HEK293 (cell line): ENCODE measurements around the gene C9orf152.

ENCODE experiments used
- CTCF ChIA-PET: fragments of 350-600 bp; formaldehyde crosslinking; extraction: SDS; loops from one replicate; lab custom pipeline; 2021; ENCODE audit warnings: antibody characterized with exemption; lab: Yijun Ruan, JAX
- POLR2A ChIA-PET: fragments of 300-600 bp; formaldehyde crosslinking; extraction: SDS; loops from one replicate; lab custom pipeline; 2020; ENCODE audit warnings: antibody characterized with exemption, inconsistent platforms; lab: Yijun Ruan, JAX
- H3K27ac ChIP-seq: fragments of 200-500 bp; sonication (Bioruptor generic); 2 replicates; pipeline ENCODE4 v1.5.1; 2014; ENCODE audit warnings: low read depth, low read length, control low read depth, inconsistent platforms; ENCODE audit errors: extremely low read depth
- H3K36me3 ChIP-seq, 2 experiments: fragments of 200-500 bp in 1 of 2; sonication (Bioruptor generic) in 1 of 2; 1 replicate in 1 of 2; 2 replicates in 1 of 2; pipeline ENCODE4 v1.5.1; 2014 to 2017; ENCODE audit warnings: inconsistent platforms in 2 of 2, low read length in 2 of 2; ENCODE audit not compliant: control insufficient read depth in 2 of 2, insufficient read depth in 1 of 2
- H3K4me1 ChIP-seq: fragments of 200-500 bp; sonication (Bioruptor generic); 2 replicates; pipeline ENCODE4 v1.5.1; 2014; ENCODE audit warnings: mild to moderate bottlenecking, low read length, inconsistent platforms; ENCODE audit not compliant: control insufficient read depth, insufficient read depth
- H3K4me3 ChIP-seq: 2 replicates; pipeline ENCODE4 v1.5.1; 2011; ENCODE audit warnings: low read depth, mild to moderate bottlenecking, control low read depth, low read length, moderate library complexity
- H3K9me3 ChIP-seq: fragments of 200-500 bp; sonication (Bioruptor generic); 2 replicates; pipeline ENCODE4 v1.5.1; 2014; ENCODE audit warnings: low read depth, low read length, inconsistent platforms; ENCODE audit not compliant: control insufficient read depth, insufficient read depth
- GLIS2 ChIP-seq: fragments of 450-650 bp; formaldehyde crosslinking; IDR thresholded peaks from 2 replicates; pipeline ENCODE4 v1.5.1; 2016; ENCODE audit warnings: missing biosample characterization, missing genetic modification characterization
- HOXC10 ChIP-seq: sonication (generic); formaldehyde crosslinking; IDR thresholded peaks from 2 replicates; pipeline ENCODE4 v1.8.1; 2023; ENCODE audit warnings: mild to moderate bottlenecking, missing genetic modification reagents
- IKZF3 ChIP-seq: fragments of 450-650 bp; IDR thresholded peaks from 2 replicates; pipeline ENCODE4 v1.5.0; 2018; ENCODE audit warnings: missing biosample characterization, mild to moderate bottlenecking, missing genetic modification characterization, moderate library complexity
- KLF10 ChIP-seq: fragments of 450-650 bp; IDR thresholded peaks from 2 replicates; pipeline ENCODE4 v1.5.1; 2018; ENCODE audit warnings: missing biosample characterization, mild to moderate bottlenecking, missing genetic modification characterization
- KLF16 ChIP-seq: fragments of 450-650 bp; formaldehyde crosslinking; IDR thresholded peaks from 2 replicates; pipeline ENCODE4 v1.5.1; 2017; ENCODE audit warnings: missing biosample characterization, missing genetic modification characterization
- KLF17 ChIP-seq: fragments of 450-650 bp; formaldehyde crosslinking; IDR thresholded peaks from 2 replicates; pipeline ENCODE4 v1.5.1; 2016; ENCODE audit warnings: missing biosample characterization, missing genetic modification characterization
- KLF7 ChIP-seq: fragments of 450-650 bp; formaldehyde crosslinking; IDR thresholded peaks from 2 replicates; pipeline ENCODE4 v1.5.1; 2016; ENCODE audit warnings: missing biosample characterization, missing genetic modification characterization, borderline replicate concordance
- KLF8 ChIP-seq: fragments of 450-650 bp; formaldehyde crosslinking; IDR thresholded peaks from 2 replicates; pipeline ENCODE4 v1.5.1; 2016; ENCODE audit warnings: missing biosample characterization, missing genetic modification characterization
- KLF9 ChIP-seq: fragments of 450-650 bp; formaldehyde crosslinking; IDR thresholded peaks from 2 replicates; pipeline ENCODE4 v1.5.1; 2016; ENCODE audit warnings: missing biosample characterization, missing genetic modification characterization, low read depth
- MEIS1 ChIP-seq: sonication (generic); formaldehyde crosslinking; IDR thresholded peaks from 2 replicates; pipeline ENCODE4 v1.8.1; 2022; ENCODE audit warnings: missing genetic modification reagents, mild to moderate bottlenecking, borderline replicate concordance
- SP2 ChIP-seq: fragments of 450-650 bp; formaldehyde crosslinking; IDR thresholded peaks from 2 replicates; pipeline ENCODE4 v1.5.1; 2016; ENCODE audit warnings: missing biosample characterization, missing genetic modification characterization
- ZBTB17 ChIP-seq: fragments of 450-650 bp; formaldehyde crosslinking; IDR thresholded peaks from 2 replicates; pipeline ENCODE4 v1.5.1; 2016; ENCODE audit warnings: missing biosample characterization, missing genetic modification characterization
- ZBTB20 ChIP-seq: fragments of 450-650 bp; formaldehyde crosslinking; IDR thresholded peaks from 2 replicates; pipeline ENCODE4 v1.5.1; 2016; ENCODE audit warnings: missing biosample characterization, missing genetic modification characterization
- ZBTB8A ChIP-seq: fragments of 450-650 bp; formaldehyde crosslinking; IDR thresholded peaks from 2 replicates; pipeline ENCODE4 v1.5.1; 2016; ENCODE audit warnings: missing biosample characterization, missing genetic modification characterization
- ZIC2 ChIP-seq: fragments of 450-650 bp; formaldehyde crosslinking; IDR thresholded peaks from 2 replicates; pipeline ENCODE4 v1.5.1; 2016; ENCODE audit warnings: missing biosample characterization, missing genetic modification characterization
- ZNF114 ChIP-seq: fragments of 450-650 bp; formaldehyde crosslinking; IDR thresholded peaks from 2 replicates; pipeline ENCODE4 v1.5.0; 2017; ENCODE audit warnings: missing biosample characterization, missing genetic modification characterization
- ZNF202 ChIP-seq: fragments of 450-650 bp; formaldehyde crosslinking; IDR thresholded peaks from 2 replicates; pipeline ENCODE4 v1.5.1; 2016; ENCODE audit warnings: missing biosample characterization, missing genetic modification characterization, borderline replicate concordance
- ZNF335 ChIP-seq: fragments of 450-650 bp; formaldehyde crosslinking; conservative IDR thresholded peaks from 2 replicates; pipeline ENCODE4 v1.5.1; 2016; ENCODE audit warnings: missing biosample characterization, missing genetic modification characterization
- ZNF426 ChIP-seq: fragments of 450-650 bp; formaldehyde crosslinking; IDR thresholded peaks from 2 replicates; pipeline ENCODE4 v1.5.1; 2017; ENCODE audit warnings: missing biosample characterization, missing genetic modification characterization, mild to moderate bottlenecking, inconsistent platforms, moderate library complexity
- ZNF48 ChIP-seq: fragments of 450-650 bp; formaldehyde crosslinking; IDR thresholded peaks from 2 replicates; pipeline ENCODE4 v1.5.1; 2016; ENCODE audit warnings: missing biosample characterization, missing genetic modification characterization
- ZNF600 ChIP-seq: fragments of 450-650 bp; formaldehyde crosslinking; IDR thresholded peaks from 2 replicates; pipeline ENCODE4 v1.5.1; 2016; ENCODE audit warnings: missing biosample characterization, missing genetic modification characterization
- ZNF621 ChIP-seq: fragments of 450-650 bp; formaldehyde crosslinking; IDR thresholded peaks from 2 replicates; pipeline ENCODE4 v1.5.1; 2017; ENCODE audit warnings: missing biosample characterization, missing genetic modification characterization
- ZNF660 ChIP-seq: fragments of 450-650 bp; IDR thresholded peaks from 2 replicates; pipeline ENCODE4 v1.5.1; 2018; ENCODE audit warnings: missing biosample characterization, mild to moderate bottlenecking, missing genetic modification characterization
- ZNF76 ChIP-seq: fragments of 450-650 bp; formaldehyde crosslinking; IDR thresholded peaks from 2 replicates; pipeline ENCODE4; 2016; ENCODE audit warnings: low read depth, missing biosample characterization, missing genetic modification characterization, borderline replicate concordance
- ZNF776 ChIP-seq: fragments of 450-650 bp; formaldehyde crosslinking; IDR thresholded peaks from 2 replicates; pipeline ENCODE4 v1.5.0; 2017; ENCODE audit warnings: missing biosample characterization, missing genetic modification characterization, borderline replicate concordance
- ZNF785 ChIP-seq: fragments of 450-650 bp; formaldehyde crosslinking; IDR thresholded peaks from 2 replicates; pipeline ENCODE4 v1.5.1; 2016; ENCODE audit warnings: missing biosample characterization, missing genetic modification characterization
- TF ChIP-seq, protein P1 (sequence below): fragments of 450-650 bp; formaldehyde crosslinking; optimal IDR thresholded peaks from 2 replicates; pipeline ENCODE3; 2016; ENCODE audit warnings: missing biosample characterization, mild to moderate bottlenecking, missing genetic modification characterization
- TF ChIP-seq, protein P2 (sequence below): fragments of 450-650 bp; formaldehyde crosslinking; IDR thresholded peaks from 2 replicates; pipeline ENCODE4 v1.5.1; 2016; ENCODE audit warnings: missing biosample characterization, missing genetic modification characterization
- TF ChIP-seq, protein P3 (sequence below): fragments of 450-650 bp; formaldehyde crosslinking; IDR thresholded peaks from 2 replicates; pipeline ENCODE4 v1.5.1; 2016; ENCODE audit warnings: missing biosample characterization, missing genetic modification characterization

C9orf152 gene

GRCh38 chr9:110255463-110256379 lies 47.8 kb upstream of the C9orf152 start:
- Histone ChIP-seq H3K4me1 (0 out of 2 replicates have a peak, but pooled peaks cover 2% of the 10 kb centered on the region), H3K4me3 (peak overlapping the region; percentile 87), H3K9me3 (no peaks in the 10 kb centered on the region), H3K36me3 (peaks cover 0 to under 1% of the 10 kb centered on the region in 2 experiments; a peak in 2 of 3 replicates), H3K27ac (peak overlapping the region; percentile 95)
- POLR2A ChIA-PET, result interaction anchor here (0.5 to 1.3 kb wide), 21 partner anchors 8 to 1008 kb away, joined by 3 to 14 read pairs (median 3); partner anchors contain the start of gene SVEP1
- CTCF ChIA-PET, result interaction anchor here (0.7 kb wide), 1 partner anchor 928 kb away, joined by 3 read pairs; no protein-coding TSS in a partner anchor
- peak; percentile 47 for TF ChIP-seq ZBTB8A (tag by site-specific recombination)
- peak; percentile 86 for TF ChIP-seq ZIC2
- TF ChIP-seq ZNF76, result 0 out of 2 replicates have a peak, but pooled peaks have one; percentile 20
- peak; percentile 40; the same call in 1 of the 2 replicates for TF ChIP-seq KLF8
- no peak for TF ChIP-seq ZNF785 (tag by site-specific recombination)
- TF ChIP-seq, protein P1, sequence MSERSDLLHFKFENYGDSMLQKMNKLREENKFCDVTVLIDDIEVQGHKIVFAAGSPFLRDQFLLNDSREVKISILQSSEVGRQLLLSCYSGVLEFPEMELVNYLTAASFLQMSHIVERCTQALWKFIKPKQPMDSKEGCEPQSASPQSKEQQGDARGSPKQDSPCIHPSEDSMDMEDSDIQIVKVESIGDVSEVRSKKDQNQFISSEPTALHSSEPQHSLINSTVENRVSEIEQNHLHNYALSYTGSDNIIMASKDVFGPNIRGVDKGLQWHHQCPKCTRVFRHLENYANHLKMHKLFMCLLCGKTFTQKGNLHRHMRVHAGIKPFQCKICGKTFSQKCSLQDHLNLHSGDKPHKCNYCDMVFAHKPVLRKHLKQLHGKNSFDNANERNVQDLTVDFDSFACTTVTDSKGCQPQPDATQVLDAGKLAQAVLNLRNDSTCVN (tag by site-specific recombination), result peak; percentile 85
- peak; percentile 25 for TF ChIP-seq SP2 (tag by site-specific recombination)
- peak; percentile 39; the same call in 1 of the 2 replicates for TF ChIP-seq ZBTB20 (tag by site-specific recombination)
- TF ChIP-seq KLF16 (tag by site-specific recombination), result 0 out of 2 replicates have a peak, but pooled peaks have one; percentile 34
- 0 out of 2 replicates have a peak, but pooled peaks have one; percentile 37 for TF ChIP-seq KLF10 (tag by site-specific recombination)
- TF ChIP-seq, protein P2, sequence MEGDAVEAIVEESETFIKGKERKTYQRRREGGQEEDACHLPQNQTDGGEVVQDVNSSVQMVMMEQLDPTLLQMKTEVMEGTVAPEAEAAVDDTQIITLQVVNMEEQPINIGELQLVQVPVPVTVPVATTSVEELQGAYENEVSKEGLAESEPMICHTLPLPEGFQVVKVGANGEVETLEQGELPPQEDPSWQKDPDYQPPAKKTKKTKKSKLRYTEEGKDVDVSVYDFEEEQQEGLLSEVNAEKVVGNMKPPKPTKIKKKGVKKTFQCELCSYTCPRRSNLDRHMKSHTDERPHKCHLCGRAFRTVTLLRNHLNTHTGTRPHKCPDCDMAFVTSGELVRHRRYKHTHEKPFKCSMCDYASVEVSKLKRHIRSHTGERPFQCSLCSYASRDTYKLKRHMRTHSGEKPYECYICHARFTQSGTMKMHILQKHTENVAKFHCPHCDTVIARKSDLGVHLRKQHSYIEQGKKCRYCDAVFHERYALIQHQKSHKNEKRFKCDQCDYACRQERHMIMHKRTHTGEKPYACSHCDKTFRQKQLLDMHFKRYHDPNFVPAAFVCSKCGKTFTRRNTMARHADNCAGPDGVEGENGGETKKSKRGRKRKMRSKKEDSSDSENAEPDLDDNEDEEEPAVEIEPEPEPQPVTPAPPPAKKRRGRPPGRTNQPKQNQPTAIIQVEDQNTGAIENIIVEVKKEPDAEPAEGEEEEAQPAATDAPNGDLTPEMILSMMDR (tag by site-specific recombination), result peak; percentile 18; the same call in 1 of the 2 replicates
- TF ChIP-seq ZNF621 (tag by site-specific recombination), result no peak
- TF ChIP-seq MEIS1, result peak; percentile 5; the same call in 1 of the 2 replicates
- peak; percentile 95 for TF ChIP-seq ZNF335 (tag by site-specific recombination)
- peak; percentile 48 for TF ChIP-seq KLF9 (tag by site-specific recombination)
- TF ChIP-seq ZNF426, result no peak
- 0 out of 2 replicates have a peak, but pooled peaks have one; percentile 15 for TF ChIP-seq ZNF600 (tag by site-specific recombination)
- 0 out of 2 replicates have a peak, but pooled peaks have one; percentile 14 for TF ChIP-seq ZNF660 (tag by site-specific recombination)
- TF ChIP-seq KLF7 (tag by site-specific recombination), result peak; percentile 58; the same call in 1 of the 2 replicates
- TF ChIP-seq ZNF114 (tag by site-specific recombination), result no peak
- TF ChIP-seq HOXC10 (CRISPR knock-in tag), result peak; percentile 63; the same call in 1 of the 2 replicates
- no peak for TF ChIP-seq ZNF48 (tag by site-specific recombination)
- TF ChIP-seq GLIS2 (tag by site-specific recombination), result peak; percentile 90
- no peak for TF ChIP-seq ZNF202
- TF ChIP-seq, protein P3, sequence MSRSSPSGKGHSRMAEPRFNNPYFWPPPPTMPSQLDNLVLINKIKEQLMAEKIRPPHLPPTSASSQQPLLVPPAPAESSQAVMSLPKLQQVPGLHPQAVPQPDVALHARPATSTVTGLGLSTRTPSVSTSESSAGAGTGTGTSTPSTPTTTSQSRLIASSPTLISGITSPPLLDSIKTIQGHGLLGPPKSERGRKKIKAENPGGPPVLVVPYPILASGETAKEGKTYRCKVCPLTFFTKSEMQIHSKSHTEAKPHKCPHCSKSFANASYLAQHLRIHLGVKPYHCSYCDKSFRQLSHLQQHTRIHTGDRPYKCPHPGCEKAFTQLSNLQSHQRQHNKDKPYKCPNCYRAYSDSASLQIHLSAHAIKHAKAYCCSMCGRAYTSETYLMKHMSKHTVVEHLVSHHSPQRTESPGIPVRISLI, result no peak
- no peak for TF ChIP-seq ZNF776 (tag by site-specific recombination)
- TF ChIP-seq ZBTB17 (tag by site-specific recombination), result peak; percentile 4; the same call in 1 of the 2 replicates
- TF ChIP-seq IKZF3, result 0 out of 2 replicates have a peak, but pooled peaks have one; percentile 7
- 0 out of 2 replicates have a peak, but pooled peaks have one; percentile 23 for TF ChIP-seq KLF17 (tag by site-specific recombination)
